ENCODE data around the gene FGD5. TPM values are rescaled to one million over a fixed set of nuclear protein-coding genes. Genes with fewer than 3 reads are reported as not detected.

Gene FGD5
- total RNA-seq, 4 donors from 2014 or later, result 0.80 to 12.0 (median 3.9) TPM

DNA sequence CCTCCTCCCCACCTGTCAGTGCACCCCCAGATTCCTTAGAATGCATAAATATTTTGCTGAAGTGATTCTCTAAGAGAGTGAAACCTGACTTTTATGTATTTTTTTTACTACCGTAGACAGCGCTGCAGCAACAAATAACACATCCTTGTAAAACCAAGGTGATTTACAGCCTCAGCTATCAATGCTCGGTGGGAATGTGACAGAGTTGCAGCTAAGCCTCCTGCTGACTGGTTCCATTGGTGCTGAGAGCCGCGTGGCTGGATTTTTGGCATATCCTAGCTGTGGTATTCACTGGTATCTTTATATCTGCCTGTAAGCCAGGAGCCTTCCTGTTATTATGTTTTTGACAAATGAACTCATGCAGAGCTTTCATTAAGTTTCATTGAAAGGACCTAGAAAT is 11.0 kb downstream of the FGD5 start:
- TF ChIP-seq POLR2A (IDR thresholded peaks at IDR 0.05), result no peak
- TF ChIP-seq, protein P1, sequence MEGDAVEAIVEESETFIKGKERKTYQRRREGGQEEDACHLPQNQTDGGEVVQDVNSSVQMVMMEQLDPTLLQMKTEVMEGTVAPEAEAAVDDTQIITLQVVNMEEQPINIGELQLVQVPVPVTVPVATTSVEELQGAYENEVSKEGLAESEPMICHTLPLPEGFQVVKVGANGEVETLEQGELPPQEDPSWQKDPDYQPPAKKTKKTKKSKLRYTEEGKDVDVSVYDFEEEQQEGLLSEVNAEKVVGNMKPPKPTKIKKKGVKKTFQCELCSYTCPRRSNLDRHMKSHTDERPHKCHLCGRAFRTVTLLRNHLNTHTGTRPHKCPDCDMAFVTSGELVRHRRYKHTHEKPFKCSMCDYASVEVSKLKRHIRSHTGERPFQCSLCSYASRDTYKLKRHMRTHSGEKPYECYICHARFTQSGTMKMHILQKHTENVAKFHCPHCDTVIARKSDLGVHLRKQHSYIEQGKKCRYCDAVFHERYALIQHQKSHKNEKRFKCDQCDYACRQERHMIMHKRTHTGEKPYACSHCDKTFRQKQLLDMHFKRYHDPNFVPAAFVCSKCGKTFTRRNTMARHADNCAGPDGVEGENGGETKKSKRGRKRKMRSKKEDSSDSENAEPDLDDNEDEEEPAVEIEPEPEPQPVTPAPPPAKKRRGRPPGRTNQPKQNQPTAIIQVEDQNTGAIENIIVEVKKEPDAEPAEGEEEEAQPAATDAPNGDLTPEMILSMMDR (IDR thresholded peaks at IDR 0.05), result no peak
- 62 to 78% methylated on average over 5 of the region's 5 CpGs for WGBS, 2 donors
- no peak for DNase-seq
- Histone ChIP-seq H3K27me3 (peaks cover 0 to 29% (median 0%) of the 10 kb centered on the region in 4 donors), H3K36me3 (no peaks in the 10 kb centered on the region), H3K4me1 (peaks cover 0 to 19% (median 0%) of the 10 kb centered on the region in 3 donors), H3K4me3 (no peak overlapping the region), H3K9me3 (no peaks in the 10 kb centered on the region), H3K27ac (no peak overlapping the region)
- intact Hi-C loops (cut with DNase I), result no loop called here

DNA sequence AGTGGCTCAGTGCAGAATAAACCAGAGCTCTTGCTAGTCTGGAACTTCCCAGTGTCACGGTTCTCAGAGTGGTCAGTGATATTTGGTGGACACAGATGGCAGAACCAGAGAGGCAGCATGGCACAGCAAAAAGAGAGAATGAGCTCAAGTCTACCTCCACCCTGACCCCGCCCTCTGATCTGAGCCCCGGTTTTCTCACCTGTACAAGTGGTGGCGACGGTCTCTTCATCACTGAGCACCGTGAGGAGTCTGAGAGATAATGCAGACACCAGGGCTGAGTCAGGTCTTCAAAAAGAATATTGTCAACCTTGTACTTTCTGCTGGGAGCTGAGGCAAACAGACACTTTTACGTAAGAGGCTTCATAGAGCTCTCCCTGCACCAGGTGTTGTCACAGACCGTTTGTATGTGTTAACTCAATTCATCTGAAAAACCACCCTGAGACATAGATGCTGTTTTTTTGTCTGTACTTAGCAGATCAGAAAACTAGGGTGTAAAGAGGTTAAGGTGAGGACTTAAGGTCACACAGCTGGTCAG is 13.2 kb downstream of the FGD5 start:
- 47 to 64% methylated on average over 5 to 8 of the region's 8 CpGs for WGBS, 2 donors
- Histone ChIP-seq H3K9me3 (no peaks in the 10 kb centered on the region), H3K4me1 (peaks cover 0 to 40% (median 12%) of the 10 kb centered on the region in 3 donors), H3K36me3 (no peaks in the 10 kb centered on the region), H3K27ac (no peak overlapping the region), H3K27me3 (peaks cover 0 to 34% (median 0%) of the 10 kb centered on the region in 4 donors), H3K4me3 (no peak overlapping the region)
- DNase-seq, result no peak
- no peak for TF ChIP-seq POLR2A (IDR thresholded peaks at IDR 0.05)
- TF ChIP-seq, protein P1 (IDR thresholded peaks at IDR 0.05), result no peak
- intact Hi-C loops (cut with DNase I), result no loop called here

DNA sequence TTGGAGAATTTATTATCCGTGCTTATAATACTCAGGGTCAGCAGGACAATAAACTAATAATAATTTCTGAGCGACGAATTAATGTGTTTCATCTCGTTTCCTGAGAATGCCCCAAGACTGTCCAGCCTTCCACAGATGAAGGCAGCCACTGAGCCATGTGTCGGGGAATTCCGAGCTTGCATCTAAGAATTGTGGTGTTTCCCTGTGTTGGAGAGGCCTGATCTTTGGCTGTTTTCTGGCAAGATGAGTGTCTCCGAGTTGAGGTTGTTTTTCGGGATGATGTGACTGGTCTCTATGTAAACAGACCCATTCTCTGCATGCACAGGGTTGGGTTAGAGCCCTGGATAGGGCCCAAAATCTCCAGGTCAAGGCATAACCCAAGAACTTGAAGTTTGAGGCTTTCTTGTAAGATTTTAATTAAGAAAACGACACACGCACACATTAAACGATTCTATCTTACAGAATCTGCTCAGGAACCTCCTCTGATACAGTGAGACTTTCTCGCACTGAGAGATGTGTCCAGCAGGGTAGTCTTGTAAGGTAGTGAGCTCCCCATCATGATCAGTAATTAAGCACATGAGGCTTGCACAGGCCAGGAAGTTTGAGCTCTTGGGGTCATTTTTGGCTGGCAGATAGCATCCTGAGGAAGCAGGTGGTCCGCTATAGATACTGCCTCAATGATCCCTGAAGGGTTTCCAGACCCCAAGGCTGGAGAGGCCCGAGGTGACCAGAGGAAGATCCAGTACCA is 14.4 kb downstream of the FGD5 start:
- peaks cover 0 to 29% (median 0%) of the 10 kb centered on the region in 4 donors for H3K27me3 ChIP-seq
- 69 to 78% methylated on average over 12 to 13 of the region's 14 CpGs for WGBS, 2 donors
- H3K36me3 ChIP-seq, result no peaks in the 10 kb centered on the region
- H3K9me3 ChIP-seq, result no peaks in the 10 kb centered on the region
- H3K4me3 ChIP-seq, result no peak overlapping the region
- DNase-seq, result no peak
- H3K4me1 ChIP-seq, result peaks cover 0 to 52% (median 18%) of the 10 kb centered on the region in 3 donors
- H3K27ac ChIP-seq, result no peak overlapping the region
- no peak for TF ChIP-seq POLR2A (IDR thresholded peaks at IDR 0.05)
- TF ChIP-seq, protein P1 (IDR thresholded peaks at IDR 0.05), result no peak
- intact Hi-C loops (cut with DNase I), result no loop called here

DNA sequence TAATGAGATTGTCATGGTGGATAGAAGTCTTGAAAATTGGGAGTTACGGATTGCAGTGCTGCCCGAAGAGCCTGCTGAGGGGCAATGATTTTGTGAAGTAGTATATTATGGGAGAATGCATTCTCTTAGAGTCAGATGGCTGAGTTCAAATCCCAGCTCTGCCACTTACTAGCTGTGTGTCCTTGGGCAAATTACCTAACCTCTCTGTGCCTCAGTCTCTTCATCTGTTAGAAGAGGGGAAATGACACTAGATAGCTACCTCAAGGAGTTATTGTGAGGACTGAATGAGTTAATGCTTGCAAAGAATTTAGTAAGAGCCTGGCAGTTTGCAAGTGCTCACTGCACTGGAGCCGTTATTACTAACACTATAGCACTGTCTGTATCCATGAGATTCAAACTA is 15.4 kb downstream of the FGD5 start:
- no peak overlapping the region for H3K4me3 ChIP-seq
- no peaks in the 10 kb centered on the region for H3K36me3 ChIP-seq
- intact Hi-C loops (cut with DNase I), result no loop called here
- peaks cover 0 to 21% (median 0%) of the 10 kb centered on the region in 4 donors for H3K27me3 ChIP-seq
- no peak for DNase-seq
- no peak overlapping the region for H3K27ac ChIP-seq
- 78 to 89% methylated on average over 3 of the region's 3 CpGs for WGBS, 2 donors
- H3K4me1 ChIP-seq, result peaks cover 0 to 61% (median 18%) of the 10 kb centered on the region in 3 donors
- TF ChIP-seq POLR2A (IDR thresholded peaks at IDR 0.05), result no peak
- TF ChIP-seq, protein P1 (IDR thresholded peaks at IDR 0.05), result no peak
- H3K9me3 ChIP-seq, result no peaks in the 10 kb centered on the region

DNA sequence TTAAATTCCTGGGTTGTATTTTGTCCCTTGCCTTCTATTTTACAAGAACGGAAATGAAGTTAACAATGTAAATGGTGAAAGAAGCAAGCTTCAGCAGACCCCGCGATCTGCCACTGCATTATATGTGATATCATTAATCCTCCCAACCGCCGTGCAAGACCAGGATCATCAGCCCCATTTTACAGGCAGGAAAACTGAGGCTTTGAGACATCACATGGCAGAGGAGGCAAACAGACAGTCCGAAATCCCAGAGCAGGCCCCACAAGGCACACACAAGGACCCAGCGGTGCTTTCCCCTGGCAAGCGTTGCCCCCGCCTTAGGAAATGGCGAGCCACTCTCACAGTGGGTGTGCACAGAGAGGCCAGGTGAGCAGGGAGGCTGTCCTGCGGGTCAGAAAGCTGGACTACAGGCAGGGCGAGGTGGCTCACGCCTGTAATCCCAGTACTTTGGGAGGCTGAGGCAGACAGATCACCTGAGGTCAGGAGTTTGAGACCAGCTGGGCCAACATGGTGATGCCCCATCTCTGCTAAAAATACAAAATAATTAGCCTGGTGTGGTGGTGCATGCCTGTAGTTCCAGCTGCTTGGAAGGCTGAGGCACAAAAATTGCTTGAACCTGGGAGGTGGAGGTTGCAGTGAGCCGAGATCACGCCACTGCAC is 16.2 kb downstream of the FGD5 start:
- no peak overlapping the region for H3K27ac ChIP-seq
- 83 to 93% methylated on average over 7 to 13 of the region's 15 CpGs for WGBS, 2 donors

More for the DNA sequence above, 16.2 kb downstream of the FGD5 start:
- Histone ChIP-seq H3K4me3 (no peak overlapping the region), H3K36me3 (no peaks in the 10 kb centered on the region), H3K27me3 (peaks cover 0 to 16% (median 0%) of the 10 kb centered on the region in 4 donors), H3K4me1 (peaks cover 0 to 64% (median 18%) of the 10 kb centered on the region in 3 donors), H3K9me3 (no peaks in the 10 kb centered on the region)
- intact Hi-C loops (cut with DNase I), result no loop called here
- TF ChIP-seq, protein P1 (IDR thresholded peaks at IDR 0.05), result no peak
- no peak for TF ChIP-seq POLR2A (IDR thresholded peaks at IDR 0.05)
- DNase-seq, result no peak

Data from esophagus squamous epithelium (tissue), 5 donors.